Stimulated activated CD4-positive, alpha-beta T cell treated with anti-CD3 and anti-CD28 coated beads, Interleukin-15, amount 100 ng/mL, for 24 hours (primary cell): Measurements from ENCODE around the gene GPR63.

ENCODE experiments used
- DNase-seq: peaks from one replicate; pipeline ENCODE4 v3.0.0-alpha.2; 2020

Gene GPR63

DNA sequence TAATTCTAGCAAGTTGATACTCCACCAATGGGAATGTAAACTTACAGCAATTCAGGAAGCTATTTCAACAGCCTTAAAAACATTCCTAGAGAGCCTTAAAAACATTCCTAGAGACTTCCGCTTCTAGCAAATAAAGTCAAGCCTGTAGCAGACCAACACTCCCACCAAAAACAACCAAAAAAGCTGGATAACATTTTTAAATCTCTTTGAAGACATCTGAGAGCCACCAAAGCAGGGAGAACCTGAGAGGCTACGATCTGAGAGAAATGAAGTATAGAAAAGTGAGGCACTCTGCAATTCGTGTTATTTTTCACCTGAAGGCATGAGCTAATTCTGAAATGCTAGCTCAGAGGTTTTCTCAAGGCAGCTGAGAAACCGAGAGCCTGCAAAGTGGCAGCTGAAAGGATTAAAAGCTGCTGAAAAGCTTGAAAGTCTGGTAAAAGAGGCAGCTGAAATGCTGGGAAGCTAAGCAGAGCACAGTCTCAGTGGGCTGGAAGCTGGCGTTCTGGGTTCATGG lies 20.9 kb downstream of the GPR63 start:
- no peak for DNase-seq

DNA sequence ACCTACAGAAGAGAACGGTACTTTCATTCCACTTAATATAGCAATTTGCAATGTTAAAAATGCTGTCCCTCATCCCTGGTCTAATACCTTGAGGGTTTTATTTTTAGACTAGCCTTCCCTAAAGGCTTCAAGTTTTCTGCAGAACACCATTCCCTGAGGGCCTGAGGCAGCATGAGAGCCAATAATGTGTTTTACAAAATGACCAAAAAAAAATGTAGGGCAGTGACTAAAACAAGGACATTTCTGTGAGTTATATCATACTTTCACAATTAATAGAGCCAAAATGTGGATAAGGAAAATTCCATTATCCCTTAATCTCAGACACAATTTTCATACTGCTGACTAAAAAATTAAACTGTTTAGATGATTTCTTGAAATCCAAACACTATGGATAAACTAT lies 22.7 kb downstream of the GPR63 start:
- DNase-seq, result no peak

- DNase-seq, result no peak
These were observed 25.1 kb downstream of the GPR63 start for GRCh38 chr6:96812077-96812703.

GRCh38 chr6:96811670-96812069 lies 25.6 kb downstream of the GPR63 start:
- DNase-seq, result no peak

DNA sequence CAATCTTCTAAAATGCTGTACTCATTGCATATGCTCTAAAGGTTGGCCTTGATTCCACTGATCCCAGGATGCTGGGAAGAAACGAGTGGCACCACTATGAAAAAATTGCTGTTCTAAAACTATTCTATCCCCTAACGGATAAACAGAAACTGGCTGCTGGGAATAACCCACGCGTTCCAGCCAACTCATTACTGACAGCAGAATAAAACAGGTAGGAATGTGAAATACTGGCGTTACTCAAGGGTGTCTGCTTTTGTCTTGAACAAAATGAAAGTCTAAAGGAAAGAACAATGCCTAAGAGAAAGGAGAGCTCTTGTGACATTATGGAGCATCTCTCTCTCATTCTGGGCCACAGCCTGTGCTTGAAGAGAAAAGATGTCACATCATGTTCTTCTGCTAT lies 26.1 kb downstream of the GPR63 start:
- DNase-seq, result no peak

DNA sequence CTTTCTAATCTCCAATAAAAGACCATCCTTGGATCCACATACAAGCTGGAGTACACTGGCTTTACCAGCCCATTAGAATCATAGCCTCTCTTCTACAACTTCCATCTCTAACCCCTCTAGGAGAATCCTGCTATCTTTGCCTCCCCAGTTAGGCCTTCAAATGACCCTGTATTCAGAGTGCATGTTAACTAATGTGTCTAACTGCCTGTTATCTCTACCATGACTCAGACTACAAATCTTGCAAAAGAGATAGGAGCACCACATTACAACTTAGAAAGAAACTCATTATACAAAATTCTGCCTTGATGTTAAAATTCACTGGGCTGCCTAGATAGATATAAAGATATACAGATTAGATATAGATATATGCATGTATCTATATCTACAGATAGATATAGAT lies 28.2 kb downstream of the GPR63 start:
- no peak for DNase-seq

DNA sequence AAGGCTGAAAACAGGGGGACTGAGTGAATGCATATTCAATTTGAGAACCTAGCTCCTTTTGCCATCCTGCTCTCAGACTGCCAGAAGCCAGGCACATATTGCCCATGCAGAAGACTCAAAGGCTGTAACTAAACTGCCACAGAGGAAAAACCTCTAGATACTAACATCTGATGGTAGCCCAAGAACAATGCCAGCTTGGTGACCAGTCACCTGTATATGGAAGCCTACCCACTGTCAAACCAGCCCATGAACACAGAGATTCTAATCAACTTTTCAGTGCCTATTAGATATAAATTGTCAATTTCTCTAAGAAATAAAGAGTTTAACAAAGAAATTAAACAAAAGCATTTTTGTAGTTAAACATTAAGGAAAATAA lies 34.2 kb downstream of the GPR63 start:
- DNase-seq, result no peak

DNA sequence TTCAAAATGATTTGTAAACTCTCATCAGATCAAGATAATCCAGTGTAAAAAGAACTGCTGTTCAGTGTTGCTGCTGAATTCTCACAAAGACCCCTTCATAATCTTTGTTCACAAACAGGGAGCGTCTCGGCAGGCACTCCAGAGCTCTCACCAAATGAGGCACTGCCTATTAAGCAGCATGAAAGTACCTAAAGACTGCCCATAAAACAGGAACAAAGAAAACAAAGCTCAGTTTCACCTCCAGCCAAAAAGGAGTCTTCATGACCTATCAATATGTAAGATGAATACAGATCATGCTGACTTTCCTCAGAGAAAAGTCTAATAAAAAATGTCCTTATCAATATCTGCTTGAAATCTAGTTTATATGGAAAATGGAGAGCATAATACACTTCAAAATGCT lies 41.8 kb downstream of the GPR63 start:
- no peak for DNase-seq

GRCh38 chr6:96794980-96795379 lies 42.3 kb downstream of the GPR63 start:
- no peak for DNase-seq

DNA sequence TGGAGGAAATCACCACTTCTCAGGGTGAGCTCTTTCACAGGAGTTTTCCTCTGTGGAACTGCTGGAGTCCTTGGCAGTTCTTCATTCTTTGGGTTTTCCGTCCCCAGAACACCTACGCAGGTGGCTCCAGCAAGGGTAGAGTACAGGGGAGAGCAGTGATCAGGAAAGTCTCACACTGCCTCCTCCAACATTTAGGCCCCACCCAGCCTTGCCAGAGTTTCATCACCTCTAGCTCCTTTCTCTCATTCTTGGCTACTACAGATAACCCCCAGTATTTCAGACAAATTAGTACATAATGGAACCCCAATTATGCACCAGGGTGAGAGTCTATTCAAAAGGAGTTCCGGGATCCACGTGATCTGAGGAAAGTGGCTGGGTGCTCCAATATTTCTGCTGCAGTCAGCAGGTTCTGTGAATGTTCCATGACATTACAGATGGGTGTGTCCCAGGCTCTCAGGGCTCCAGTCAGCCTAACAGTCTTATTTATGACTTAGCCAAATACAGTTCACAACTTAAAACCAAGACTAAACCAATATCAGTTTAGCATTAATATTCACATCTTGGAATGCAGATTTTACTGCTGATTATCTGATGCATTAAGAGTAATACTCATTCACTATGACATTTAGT lies 44.6 kb downstream of the GPR63 start:
- DNase-seq, result no peak

GRCh38 chr6:96789871-96790270 lies 47.4 kb downstream of the GPR63 start:
- no peak for DNase-seq

- no peak for DNase-seq
These were observed 49.3 kb downstream of the GPR63 start for GRCh38 chr6:96787846-96788580.

GRCh38 chr6:96786336-96786735 lies 50.9 kb downstream of the GPR63 start:
- no peak for DNase-seq

- no peak for DNase-seq
These were observed 52.6 kb downstream of the GPR63 start for GRCh38 chr6:96784650-96785049.

DNA sequence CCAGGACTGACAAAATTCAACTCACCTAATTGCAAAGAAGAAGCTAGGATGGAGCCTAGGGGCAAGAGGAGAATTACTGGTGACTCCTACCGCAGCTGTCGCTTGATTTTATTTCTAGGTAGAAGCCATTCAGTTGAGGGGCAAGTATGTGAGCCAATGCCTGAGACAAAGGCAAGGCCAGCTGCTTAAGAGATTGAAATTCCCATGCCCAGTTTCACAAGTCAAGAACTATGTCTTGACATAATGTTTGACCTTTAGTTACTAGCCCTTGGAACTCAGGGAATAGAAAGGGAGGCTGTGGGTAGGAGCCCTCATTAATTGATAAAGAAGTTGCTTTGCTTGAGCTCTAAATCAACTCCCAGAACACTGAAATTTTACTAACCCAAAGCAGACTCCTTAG lies 54.0 kb downstream of the GPR63 start:
- DNase-seq, result no peak

DNA sequence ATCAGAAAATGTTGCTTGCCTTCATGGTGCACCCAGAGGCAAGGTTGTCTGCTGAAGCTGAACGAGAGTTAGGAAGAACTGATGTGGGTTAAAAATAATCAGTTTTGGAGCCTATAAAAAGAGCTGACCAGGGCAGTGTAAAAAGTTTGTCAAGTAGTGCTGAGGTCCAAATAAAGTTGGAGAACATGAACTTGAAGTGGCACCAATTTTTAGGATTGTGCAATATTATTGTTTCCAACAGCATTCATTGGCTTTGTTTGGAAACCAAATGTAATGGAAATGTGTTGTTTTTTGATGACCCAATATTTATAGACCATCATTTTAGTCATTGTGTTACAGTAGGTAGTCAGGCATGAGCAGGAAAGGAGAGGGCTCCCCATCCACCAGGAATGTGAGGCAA lies 55.7 kb downstream of the GPR63 start:
- no peak for DNase-seq

DNA sequence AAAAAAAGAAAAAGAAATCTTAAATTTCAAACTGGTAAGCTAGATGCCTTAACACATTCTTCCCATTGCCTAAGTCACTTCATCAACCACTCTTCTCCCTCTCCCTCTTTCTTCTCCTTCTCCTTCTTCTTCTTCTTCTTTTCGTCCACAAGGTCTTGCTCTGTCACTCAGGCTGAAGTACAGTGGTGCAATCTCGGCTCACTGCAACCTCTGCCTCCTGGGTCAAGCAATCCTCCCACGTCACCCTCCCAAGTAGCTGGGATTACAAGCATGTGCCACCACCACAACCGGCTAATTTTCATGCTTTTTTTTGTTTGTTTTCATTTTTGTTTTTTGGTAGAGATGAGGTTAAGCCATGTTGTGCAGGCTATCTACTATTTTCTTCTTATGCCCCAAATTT lies 60.2 kb downstream of the GPR63 start:
- no peak for DNase-seq

GRCh38 chr6:96775727-96776400 lies 61.4 kb downstream of the GPR63 start:
- DNase-seq, result no peak

- no peak for DNase-seq
These were observed 70.5 kb downstream of the GPR63 start for GRCh38 chr6:96766769-96767168.

- no peak for DNase-seq
These were observed 74.7 kb downstream of the GPR63 start for GRCh38 chr6:96762599-96762998.

DNA sequence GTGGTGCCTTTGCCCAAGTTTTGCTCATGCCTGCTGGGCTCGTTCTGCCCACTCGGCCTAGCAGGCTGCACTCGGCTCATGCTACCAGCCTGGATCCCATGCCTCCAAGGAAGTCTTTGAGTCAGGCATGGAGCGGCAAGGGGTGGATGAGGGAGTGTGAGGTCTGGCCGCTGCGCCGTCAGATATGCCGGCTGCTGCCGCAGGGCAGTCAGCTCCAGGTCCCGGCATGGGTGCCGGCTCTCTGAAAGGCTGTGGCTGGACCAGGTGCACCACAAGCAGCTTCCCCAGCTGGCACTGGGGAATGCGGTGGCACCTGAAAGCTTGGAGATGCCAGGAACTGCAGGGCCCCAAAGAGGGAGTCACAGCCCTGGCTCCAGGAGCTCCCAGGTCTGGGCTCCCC lies 75.5 kb downstream of the GPR63 start:
- no peak for DNase-seq

- DNase-seq, result no peak
These were observed 77.1 kb downstream of the GPR63 start for GRCh38 chr6:96760153-96760687.

GRCh38 chr6:96755096-96755495 lies 82.2 kb downstream of the GPR63 start:
- no peak for DNase-seq
